ENCODE data around the gene COPS2.
"Not testable (repeated sequence)": the region's sequence is repeated elsewhere in the genome, so short reads cannot be mapped to it uniquely, and the experiment has no call there.

The COPS2 gene

DNA sequence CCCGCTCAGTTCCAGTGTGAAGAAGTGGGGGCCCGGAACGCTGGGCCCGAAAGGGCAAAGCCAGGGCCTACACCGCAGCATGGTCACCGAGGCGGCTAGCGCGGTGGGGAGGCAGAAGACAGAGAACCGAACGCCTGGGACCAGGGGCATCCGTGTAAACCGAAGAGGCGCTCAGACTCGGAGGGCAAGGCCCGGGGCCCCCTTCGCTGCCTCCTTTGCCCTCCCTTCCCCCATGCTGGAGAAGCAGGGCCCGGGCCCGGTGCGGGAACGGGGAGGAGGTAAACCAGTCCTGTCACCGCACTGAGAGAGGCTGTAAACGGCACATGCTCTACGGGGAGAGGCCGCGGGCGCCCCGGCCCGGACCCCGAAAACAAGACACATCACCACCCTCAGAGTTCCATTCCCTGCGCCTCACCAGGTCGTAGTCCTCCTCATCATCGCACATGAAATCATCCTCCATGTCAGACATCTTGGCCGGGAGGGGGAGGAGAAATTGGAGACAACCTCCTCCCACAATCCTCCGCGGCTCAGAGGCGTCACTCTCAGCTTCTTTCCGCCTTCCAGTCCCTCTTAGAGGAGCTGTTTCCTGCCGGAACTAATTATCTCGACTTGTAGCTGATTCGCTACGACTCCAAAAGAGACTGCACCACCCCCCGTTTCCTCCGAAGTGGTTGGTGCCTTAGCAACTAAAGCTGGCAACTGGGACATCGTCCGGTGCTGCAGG, at the start of gene COPS2:
Gene COPS2, minus strand, starts transcription at position 490 of the 724 bp plus-strand sequence. Its CDS starts 21 bp downstream, at position 469.
- DNase-seq (ENCODE audit: low spot score), result peak; percentile 99

DNA sequence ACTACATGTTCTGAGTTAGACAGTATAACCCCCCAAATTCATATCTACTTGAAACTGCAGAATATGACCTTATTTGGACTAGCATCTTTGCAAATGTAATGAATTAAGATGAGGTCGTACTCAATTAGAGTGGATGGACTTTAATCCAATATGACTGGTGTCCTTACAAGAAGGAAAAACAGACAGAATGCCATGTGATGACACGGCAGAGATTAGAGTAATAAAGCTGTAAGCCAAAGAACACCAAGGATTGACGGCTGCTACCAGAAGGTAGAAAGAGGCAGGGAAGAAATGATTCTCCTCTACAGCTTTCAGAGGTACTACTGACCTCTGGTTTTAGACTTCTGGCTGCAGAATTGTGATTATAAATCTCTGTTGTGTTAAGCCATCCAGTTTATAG, 44.9 kb upstream of the COPS2 start:
- no peak for DNase-seq (ENCODE audit: low spot score)

DNA sequence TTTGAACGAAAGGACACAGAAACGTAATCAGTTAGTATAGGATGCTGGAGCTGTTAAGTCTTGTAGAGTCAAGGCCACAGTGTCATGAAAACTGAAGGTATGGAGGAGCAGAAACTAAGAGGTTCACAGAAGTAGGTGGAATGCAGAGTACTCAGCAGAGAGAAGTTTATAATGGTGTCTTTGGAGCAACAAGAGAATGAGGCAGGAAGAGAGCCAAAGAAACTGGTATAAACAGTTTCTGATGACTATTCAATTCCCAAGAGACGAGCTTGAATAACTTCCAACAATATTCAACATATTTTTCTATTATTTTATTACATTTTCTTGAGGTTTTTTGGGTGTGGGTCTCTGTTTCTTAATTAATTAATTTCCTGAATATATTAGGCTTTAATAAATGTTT, 44.3 kb upstream of the COPS2 start:
- no peak for DNase-seq (ENCODE audit: low spot score)

DNA sequence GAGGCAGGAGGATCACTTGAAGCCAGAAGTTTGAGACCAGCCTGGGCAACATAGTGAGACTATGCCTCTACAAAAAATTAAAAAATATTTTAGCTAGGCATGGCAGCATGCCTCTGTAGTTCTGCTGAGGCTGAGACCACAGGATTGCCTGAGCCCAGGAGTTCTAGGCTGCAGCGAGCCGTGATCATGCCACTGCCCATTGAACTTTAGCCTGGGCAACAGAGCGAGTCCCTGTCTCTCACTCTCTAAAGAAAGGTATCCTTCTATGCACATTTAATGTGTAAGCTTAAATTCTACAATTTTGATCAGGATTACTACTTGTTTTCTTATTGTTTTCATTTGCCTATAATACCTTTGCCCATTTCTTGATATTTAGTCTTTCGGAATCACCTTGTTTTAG, 41.5 kb upstream of the COPS2 start:
- DNase-seq (ENCODE audit: low spot score), result no peak

DNA sequence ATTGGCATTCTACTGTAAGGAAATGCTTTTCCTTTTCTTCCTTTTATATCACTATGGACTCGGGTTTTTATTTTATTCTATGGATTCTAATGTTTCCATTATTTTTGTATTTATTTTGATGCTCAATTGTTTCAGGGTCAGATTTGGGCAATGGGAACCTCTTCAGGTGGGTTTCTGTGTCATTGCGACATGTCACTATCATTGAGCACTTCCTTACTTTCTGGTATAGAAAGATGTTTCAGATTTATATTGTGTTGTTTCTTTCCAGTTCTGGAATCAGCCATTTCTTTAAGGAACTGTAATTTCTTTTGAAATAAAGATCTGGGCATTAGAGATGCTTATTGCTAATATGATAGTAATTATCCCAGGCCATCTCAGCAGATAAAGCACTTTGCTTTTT, 36.5 kb upstream of the COPS2 start:
- DNase-seq (ENCODE audit: low spot score), result no peak

DNA sequence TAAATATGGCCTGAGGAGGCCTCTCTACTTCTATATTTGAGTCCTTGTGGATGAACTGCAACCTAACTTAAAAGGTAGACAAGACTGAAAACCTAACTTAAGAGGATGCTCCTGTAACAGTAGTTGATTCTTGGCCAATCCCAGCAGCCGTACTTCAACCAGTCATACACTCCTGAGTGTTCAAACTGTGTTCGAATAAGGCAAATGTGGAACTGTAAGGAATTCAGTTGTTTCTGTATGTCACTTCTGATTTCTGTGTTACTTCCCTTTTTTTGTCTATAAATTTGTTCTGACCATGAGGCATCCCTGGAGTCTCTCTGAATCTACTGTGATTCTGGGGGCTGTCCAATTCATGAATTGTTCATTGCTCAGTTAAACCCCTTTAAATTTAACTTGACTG, 35.2 kb upstream of the COPS2 start:
- no peak for DNase-seq (ENCODE audit: low spot score)

DNA sequence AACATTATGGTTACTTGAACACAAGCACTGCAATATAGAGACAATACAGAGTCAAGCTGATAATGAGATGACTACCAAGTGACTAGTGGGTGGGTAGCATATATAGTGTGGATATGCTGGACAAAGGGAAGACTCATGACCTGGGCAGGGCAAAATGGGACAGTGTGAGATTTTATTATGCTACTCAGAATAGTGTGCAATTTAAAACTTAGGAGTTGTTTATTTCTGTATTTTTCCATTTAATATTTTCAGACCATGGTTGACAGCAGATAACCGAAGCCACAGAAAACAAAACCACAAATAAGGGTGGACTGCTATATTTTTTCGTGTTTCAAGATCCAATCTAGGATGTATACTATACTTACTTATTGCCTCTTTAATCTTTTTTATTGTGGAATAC, 34.2 kb upstream of the COPS2 start:
- no peak for DNase-seq (ENCODE audit: low spot score)

DNA sequence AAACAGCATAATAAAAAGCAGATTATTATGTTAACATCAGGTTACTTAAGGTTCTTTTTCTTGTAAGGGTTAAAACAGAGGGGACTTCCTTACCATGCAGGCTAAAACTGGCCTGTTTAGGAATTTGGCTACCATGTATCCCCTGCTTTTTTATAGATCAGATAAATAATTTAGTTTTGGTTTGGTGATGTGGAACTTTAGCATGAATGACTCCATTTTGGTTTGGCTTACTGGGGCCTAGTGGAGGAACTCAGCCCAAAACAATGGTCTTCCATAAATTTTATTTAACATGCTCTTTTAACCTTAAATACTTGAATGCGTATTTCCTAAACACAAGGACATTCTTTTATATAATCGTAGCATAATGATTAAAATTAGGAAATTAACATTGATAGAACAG, 33.5 kb upstream of the COPS2 start:
- DNase-seq (ENCODE audit: low spot score), result no peak

DNA sequence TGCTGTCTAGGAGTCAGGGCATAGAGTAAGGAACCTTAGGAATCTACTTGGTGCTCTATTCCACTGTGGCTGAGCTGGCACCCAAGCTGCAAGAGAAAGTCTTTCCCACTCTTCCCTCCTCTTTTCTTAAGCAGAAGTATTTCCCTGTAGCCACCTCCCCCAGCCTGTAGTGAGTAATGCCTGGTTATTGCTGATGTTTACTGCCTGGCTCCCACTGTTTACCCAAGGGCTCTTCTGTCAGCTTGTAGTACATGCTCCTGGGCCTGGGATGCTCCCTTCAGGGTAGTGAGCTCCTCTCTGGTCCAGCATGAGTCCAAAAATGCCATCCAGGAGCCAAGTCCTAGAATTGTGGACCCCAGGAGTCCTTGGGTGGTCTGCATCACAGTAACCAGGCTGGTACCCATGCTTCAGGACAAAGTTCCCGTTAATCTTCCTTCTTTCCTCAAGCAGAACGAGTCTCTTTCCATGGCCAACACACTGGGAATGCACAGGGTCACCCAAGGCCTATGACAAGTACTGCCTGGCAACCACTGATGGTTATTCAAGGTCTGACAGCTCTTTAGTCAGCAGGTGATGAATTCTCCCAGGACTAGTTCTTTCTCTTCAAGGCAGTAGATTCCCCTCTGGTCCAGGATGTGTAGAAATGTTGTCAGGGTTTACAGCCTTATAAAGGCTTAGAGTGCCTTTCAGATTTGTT, 32.3 kb upstream of the COPS2 start:
- no peak for DNase-seq (ENCODE audit: low spot score)

DNA sequence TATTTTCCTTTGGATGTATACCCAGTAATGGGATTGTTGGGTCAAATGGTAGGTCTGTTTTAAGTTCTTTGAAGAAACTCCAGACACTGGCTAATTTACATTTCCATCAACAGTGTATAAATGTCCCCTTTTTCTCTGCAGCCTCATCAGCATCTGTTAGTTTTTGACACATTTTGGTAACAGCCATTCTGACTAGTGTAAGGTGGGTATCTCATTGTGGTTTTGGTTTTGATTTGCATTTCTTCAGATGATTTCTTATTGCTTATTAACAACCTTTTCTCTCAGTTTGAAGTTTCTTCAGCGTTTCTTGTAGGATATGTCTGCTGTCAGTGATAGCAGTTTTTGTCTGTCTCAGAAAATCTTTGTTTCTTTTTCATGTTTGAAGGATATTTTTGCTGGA, 30.1 kb upstream of the COPS2 start:
- no peak for DNase-seq (ENCODE audit: low spot score)

DNA sequence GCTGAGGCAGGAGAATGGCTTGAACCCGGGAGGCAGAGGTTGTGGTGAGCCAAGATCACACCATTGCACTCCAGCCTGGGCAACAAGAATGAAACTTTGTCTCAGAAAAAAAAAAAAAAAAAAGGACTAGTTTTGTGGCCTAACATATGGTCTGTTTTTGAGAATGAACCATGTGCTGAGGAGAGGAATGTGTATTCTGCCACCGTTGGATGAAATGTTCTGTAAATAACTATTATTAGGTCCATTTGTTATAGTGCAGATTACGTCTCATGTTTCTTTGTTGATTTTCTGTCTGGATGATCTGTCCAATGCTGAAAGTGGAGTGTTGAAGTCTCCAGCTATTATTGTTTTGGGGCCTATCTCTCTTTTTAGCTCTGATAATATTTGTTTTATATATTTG, 28.3 kb upstream of the COPS2 start:
- not testable (repeated sequence) for DNase-seq (ENCODE audit: low spot score)

DNA sequence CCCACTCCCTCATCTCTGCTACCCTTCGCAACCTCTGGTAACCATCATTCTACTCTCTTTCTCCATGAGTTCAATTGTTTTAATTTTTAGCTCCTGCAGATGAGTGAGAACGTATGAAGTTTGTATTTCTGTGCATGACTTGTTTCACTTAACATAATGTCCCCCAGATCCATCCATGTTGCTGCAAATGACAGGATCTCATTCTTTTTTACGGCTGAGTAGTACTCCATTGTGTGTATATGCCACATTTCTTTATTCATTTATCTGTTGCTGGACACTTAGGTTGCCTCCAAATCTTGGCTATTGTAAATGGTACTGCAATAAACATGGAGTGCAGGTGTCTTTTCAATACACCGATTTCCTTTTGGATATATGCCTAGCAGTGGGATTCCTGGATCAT, 26.7 kb upstream of the COPS2 start:
- no peak for DNase-seq (ENCODE audit: low spot score)

DNA sequence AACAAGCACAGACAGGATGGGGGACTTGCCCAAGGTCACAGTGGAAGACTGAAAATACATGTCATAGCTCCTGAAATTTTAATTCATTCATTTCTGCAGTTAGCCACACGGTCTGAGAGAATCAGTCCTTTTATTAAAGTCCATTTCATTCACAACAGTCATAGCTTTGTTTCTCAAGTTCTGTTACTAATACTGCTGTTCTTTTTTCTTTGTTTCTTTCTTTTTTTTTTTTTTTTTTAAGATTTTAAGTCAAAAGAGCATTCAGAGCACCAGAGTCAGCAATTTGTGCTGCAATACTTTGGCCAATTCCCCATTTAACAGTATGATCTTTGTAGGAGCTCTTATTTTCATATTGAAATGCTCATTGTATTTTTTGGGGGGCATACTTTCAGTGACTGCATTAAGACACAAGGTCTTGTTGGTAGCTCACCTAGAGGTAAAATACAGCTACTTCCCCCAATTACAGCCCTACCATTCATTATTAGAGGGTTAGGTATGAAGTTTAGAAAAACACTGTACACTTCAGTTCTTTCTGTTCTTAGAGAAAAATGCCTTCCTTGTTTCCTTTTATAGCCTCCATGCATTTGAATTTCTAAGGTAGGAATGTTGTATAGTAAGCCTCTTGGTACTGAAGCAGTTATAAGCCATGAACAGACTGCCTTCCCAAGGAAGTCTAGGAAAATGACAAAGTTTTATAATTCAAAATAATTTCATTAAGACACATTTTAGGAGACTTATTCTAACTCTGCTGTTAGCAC, 24.2 kb upstream of the COPS2 start:
- DNase-seq (ENCODE audit: low spot score), result peak; percentile 62

DNA sequence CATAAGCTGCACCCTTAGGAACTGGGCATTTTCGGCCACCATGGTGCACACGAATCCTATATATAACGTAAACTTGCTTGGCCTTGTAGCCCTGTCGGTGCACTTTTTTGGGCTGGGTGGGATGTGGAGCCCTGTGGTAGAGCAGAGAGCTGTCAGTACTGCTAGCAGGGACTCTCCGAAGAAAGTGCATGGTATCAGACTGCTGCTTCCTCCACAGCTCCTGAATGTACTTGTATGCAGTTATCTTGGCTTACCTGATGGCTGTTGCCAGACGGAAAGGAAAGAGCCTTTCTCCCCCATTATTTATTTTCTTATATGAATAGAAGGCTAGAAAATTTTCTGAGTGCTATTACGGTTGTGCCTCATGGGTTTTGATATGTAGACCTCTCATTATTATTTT, 23.1 kb upstream of the COPS2 start:
- DNase-seq (ENCODE audit: low spot score), result no peak

DNA sequence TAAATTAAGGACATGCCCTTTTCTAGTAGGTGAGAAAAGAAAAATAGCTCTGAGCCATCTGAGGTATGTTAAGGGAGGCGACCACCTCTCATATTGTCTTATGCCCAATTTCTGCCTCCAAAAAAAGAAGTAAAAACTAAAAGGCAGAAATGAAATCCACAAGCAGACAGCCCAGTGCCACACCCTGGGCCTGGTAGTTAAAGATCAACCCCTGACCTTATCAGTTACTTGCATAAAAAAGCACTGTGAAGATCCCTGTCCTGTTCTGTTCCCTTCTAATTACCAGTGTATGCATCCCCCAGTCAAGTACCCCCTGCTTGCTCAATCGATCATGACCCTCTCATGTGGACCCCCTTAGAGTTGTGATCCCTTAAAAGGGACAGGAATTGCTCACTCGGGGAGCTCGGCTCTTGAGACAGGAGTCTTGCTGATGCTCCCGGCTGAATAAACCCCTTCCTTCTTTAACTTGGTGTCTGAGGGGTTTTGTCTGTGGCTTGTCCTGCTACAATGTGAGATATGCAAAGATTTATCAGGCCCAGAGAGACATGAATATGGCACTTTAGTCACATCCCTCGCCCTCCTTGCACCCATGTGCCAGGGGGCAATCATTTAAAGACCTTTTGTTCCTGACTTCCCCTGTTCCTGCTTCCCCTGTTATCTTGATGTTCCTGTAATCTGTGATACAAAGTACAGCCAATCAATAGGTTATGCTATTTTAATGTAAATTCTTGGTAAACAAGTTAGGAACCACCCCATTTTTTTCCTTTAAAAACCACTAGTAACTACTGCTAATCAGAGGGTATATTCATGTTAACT, 20.4 kb upstream of the COPS2 start:
- not testable (repeated sequence) for DNase-seq (ENCODE audit: low spot score)

DNA sequence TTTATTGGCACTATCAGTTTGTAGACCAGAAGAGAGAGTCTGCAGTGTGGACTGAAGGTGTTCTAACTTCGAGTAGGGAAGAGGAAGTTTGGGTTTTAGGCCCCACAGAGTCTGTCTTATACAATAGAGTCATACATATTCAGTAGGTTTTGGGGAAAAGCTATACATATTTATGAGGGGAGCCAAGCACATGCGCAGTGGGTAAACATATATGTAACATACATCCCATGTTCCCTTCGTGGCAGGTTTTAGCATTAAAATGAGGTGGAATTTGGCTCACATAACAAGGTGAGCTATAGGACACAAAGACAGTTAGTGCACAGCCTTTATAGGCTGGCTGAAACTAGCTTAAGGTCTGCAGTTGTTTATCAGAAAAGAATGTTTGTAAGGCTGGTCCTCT, 19.5 kb upstream of the COPS2 start:
- DNase-seq (ENCODE audit: low spot score), result no peak

DNA sequence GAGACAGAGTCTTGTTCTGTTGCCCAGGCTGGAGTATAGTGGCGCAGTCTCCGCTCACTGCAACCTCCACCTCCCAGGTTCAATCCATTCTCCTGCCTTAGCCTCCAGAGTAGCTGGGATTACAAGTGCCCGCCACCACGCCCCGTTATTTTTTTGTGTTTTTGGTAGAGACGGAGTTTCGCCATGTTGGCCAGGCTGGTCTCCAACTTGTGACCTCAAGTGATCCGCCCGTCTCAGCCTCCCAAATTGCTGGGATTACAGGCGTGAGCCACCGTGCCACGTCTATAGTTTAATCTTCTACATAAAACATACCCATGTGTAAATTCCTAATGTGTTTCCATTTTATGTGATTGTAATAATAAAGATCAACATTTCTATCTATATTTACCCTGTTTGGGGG, 16.4 kb upstream of the COPS2 start:
- DNase-seq (ENCODE audit: low spot score), result no peak

DNA sequence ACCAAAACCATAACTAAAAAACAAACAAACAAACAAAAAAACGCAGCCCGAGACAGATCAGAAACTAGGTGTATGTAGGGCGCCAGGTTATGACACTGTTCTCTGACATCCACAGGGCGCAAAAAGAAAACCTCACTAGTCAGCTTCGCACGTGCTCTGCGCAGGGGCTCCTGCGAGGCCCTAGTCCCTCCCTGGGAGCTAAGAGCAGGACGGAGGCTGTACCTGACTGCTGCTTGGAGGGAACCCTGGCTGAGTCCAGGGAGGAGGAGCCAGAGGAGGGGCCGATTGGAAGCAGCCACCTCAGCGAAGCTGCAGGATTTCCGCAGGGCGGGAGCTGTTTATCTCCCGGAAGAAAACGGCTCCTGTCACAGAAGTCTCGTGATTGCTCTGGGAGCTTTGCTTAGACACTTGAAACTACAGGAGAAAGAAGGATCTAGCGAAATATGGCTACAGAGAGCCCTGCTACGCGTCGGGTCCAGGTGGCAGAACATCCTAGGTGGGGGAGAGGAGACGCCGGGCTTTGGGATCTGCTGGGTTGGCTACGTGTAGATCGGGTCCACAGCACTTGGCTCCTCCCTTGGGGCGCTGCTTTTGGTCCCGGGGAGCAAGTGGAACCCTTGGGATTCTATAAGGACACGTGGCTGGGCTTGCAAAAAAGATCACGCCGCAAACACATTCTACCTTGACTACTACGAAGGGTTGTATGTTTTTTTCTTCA, 14.6 kb upstream of the COPS2 start, which contains the start of gene GALK2:
Gene GALK2, plus strand, starts transcription at position 368 of the 718 bp plus-strand sequence. Its CDS starts 76 bp downstream, at position 444.
- peak; percentile 84 for DNase-seq (ENCODE audit: low spot score)

DNA sequence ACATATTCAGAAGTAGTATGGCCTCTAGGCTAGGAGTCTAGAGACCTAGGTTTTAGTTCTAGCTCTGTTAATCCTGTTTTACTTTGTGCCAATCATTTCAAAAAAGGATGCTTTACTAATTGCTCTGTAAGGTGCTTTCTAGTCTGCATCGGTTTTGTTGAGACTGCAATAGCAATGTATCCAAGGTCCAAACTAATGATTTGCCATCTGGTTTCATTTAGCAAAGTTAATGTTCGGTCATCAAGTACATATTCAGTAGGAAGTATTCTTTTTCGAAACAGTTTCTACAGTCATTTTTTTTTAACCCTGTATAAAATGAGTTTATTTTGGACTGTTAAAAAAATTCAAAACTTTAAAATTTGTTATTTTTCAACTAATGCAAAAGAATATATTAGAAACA, 12.6 kb upstream of the COPS2 start:
- DNase-seq (ENCODE audit: low spot score), result no peak

DNA sequence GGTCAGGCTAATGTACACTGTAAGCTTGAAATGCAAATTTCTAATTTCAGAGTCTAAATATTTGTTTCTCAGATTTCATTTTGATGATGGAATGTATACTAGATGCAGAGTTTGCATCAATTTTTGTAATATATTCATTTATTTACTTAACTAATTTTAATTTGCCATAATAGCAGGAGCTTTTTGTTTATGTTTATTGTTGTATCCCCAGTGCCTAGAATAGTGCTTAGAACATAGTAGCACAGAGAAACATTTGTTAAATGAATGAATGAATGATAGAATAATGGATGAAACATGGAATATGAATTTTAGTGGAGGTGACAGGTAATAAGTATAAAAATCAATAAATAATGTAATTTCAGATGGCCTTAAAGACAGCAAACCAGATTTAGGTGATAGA, 9.5 kb upstream of the COPS2 start:
- no peak for DNase-seq (ENCODE audit: low spot score)

DNA sequence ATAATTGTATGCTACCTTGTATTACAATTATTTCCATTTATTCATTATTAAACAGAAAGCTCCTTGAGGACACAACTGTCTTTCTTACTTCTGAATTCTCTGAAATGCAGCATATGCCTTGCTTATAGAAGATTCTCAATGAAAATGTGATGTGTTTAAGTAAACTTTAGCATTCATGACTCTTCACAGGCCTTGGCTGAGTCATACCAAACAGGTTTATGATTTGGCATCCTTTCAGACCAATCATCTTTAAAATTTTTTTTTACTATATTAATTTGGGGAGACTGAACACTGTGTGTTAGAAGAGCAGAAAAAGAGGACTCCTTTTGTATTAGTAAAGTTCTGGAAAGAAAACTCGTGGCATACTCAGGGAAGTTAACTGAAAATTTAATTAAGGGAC, 8.3 kb upstream of the COPS2 start:
- no peak for DNase-seq (ENCODE audit: low spot score)

All from globus pallidus (tissue), 1 donor.